ENCODE measurements around the gene PRR5L.
A peak's percentile ranks its signal among the peaks of the same experiment; 100 is the strongest.

Gene PRR5L

GRCh38 chr11:36361472-36361871 is 65.4 kb downstream of the PRR5L start:
- no peak for DNase-seq

GRCh38 chr11:36361901-36362391 is 65.9 kb downstream of the PRR5L start:
- no peak for DNase-seq

- no peak for DNase-seq
Observed at GRCh38 chr11:36362902-36363301, 66.8 kb downstream of the PRR5L start.

GRCh38 chr11:36363361-36364268 is 67.5 kb downstream of the PRR5L start:
- no peak for DNase-seq

- DNase-seq = no peak
Observed at GRCh38 chr11:36364551-36365325, 68.7 kb downstream of the PRR5L start.

- no peak for DNase-seq
Observed at GRCh38 chr11:36365907-36366306, 69.8 kb downstream of the PRR5L start.

- DNase-seq = no peak
Observed at GRCh38 chr11:36367806-36368680, 72.0 kb downstream of the PRR5L start.

GRCh38 chr11:36371181-36371580 is 75.1 kb downstream of the PRR5L start:
- DNase-seq = no peak

GRCh38 chr11:36371590-36371989 is 75.5 kb downstream of the PRR5L start:
- DNase-seq = no peak

GRCh38 chr11:36372101-36372771 is 76.1 kb downstream of the PRR5L start:
- DNase-seq = no peak

GRCh38 chr11:36373016-36374010 is 77.2 kb downstream of the PRR5L start:
- no peak for DNase-seq

GRCh38 chr11:36374726-36375125 is 78.6 kb downstream of the PRR5L start:
- no peak for DNase-seq

- DNase-seq = no peak
Observed at GRCh38 chr11:36375353-36376008, 79.4 kb downstream of the PRR5L start.

- DNase-seq = peak; percentile 20
Observed at GRCh38 chr11:36376009-36376887, 80.2 kb downstream of the PRR5L start.

- peak; percentile 41 for DNase-seq
Observed at GRCh38 chr11:36376888-36377758, 81.0 kb downstream of the PRR5L start.

GRCh38 chr11:36377759-36378564 is 81.9 kb downstream of the PRR5L start:
- DNase-seq = no peak

GRCh38 chr11:36379653-36380052 is 83.6 kb downstream of the PRR5L start:
- DNase-seq = no peak

All from activated CD8-positive, alpha-beta memory T cell treated with anti-CD3 and anti-CD28 coated beads, Interleukin-2, amount 50 U/mL, for 4 hours (primary cell).